Measurements from ENCODE around the gene TINCR.

TINCR gene

GRCh38 chr19:5593343-5594255 is 25.8 kb upstream of the TINCR start:
- no peak for TF ChIP-seq POU6F1 (CRISPR knock-in tag; IDR thresholded peaks at IDR 0.05; ENCODE audit: borderline replicate concordance, low read depth)
- no peak for TF ChIP-seq CREB5 (CRISPR knock-in tag; IDR thresholded peaks at IDR 0.05; ENCODE audit: low read depth)
- TF ChIP-seq GLIS3 (CRISPR knock-in tag; IDR thresholded peaks at IDR 0.05), result no peak
- no peak for TF ChIP-seq SNAI2 (CRISPR knock-in tag; IDR thresholded peaks at IDR 0.05)
- no peak for TF ChIP-seq CSDC2 (CRISPR knock-in tag; IDR thresholded peaks at IDR 0.05)
- no peak for TF ChIP-seq ARNTL (CRISPR knock-in tag; IDR thresholded peaks at IDR 0.05; ENCODE audit: borderline replicate concordance, low read depth)
- no peak for TF ChIP-seq TSHZ2 (CRISPR knock-in tag; IDR thresholded peaks at IDR 0.05)
- TF ChIP-seq TCF4 (CRISPR knock-in tag; IDR thresholded peaks at IDR 0.05; ENCODE audit: borderline replicate concordance), result no peak

GRCh38 chr19:5592531-5593342 is 25.0 kb upstream of the TINCR start:
- ATAC-seq, result no peak
- TF ChIP-seq CSRNP3 (CRISPR knock-in tag; IDR thresholded peaks at IDR 0.05) (no peak), OSR1 (CRISPR knock-in tag; IDR thresholded peaks at IDR 0.05) (no peak), RARB (CRISPR knock-in tag; IDR thresholded peaks at IDR 0.05) (no peak), ZNF8 (CRISPR knock-in tag; IDR thresholded peaks at IDR 0.05) (no peak), POU6F1 (CRISPR knock-in tag; IDR thresholded peaks at IDR 0.05; ENCODE audit: borderline replicate concordance, low read depth) (no peak), SNAI2 (CRISPR knock-in tag; IDR thresholded peaks at IDR 0.05) (no peak)

More at GRCh38 chr19:5593343-5594255, 25.8 kb upstream of the TINCR start:
- ATAC-seq, result no peak

GRCh38 chr19:5591476-5591875 is 23.7 kb upstream of the TINCR start:
- no peak for TF ChIP-seq ZNF70 (CRISPR knock-in tag; IDR thresholded peaks at IDR 0.05)
- no peak for TF ChIP-seq ISL1 (CRISPR knock-in tag; IDR thresholded peaks at IDR 0.05)
- no peak for TF ChIP-seq POU6F1 (CRISPR knock-in tag; IDR thresholded peaks at IDR 0.05; ENCODE audit: borderline replicate concordance, low read depth)
- TF ChIP-seq TSHZ2 (CRISPR knock-in tag; IDR thresholded peaks at IDR 0.05), result no peak
- no peak for TF ChIP-seq ZFP3 (CRISPR knock-in tag; IDR thresholded peaks at IDR 0.05)
- no peak for TF ChIP-seq CSDC2 (CRISPR knock-in tag; IDR thresholded peaks at IDR 0.05)
- no peak for TF ChIP-seq ZFP30 (CRISPR knock-in tag; IDR thresholded peaks at IDR 0.05)
- no peak for TF ChIP-seq ESRRG (CRISPR knock-in tag; IDR thresholded peaks at IDR 0.05)
- ATAC-seq, result no peak
